Measurements from ENCODE around the gene TTC8.

The TTC8 gene

DNA sequence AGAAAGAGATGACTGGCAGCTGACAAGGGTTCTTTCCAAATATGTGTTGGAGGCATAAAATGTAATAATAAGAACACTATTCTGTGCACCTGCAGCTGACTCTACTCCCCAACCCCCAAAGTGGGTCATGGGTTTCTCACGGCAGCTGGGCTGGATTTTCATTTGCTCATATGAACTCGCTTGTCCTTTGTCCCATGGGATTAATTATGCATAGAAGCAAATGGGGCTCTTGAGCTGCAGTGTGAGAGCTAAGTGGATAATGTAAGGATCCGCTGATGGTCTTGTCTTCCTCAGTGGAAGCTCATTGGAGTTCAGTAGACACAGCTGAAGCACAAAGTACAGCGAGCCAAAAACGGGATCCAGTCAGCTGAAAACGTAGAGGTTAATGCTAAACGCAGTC, 46.3 kb downstream of the TTC8 start:
- no peak for DNase-seq

DNA sequence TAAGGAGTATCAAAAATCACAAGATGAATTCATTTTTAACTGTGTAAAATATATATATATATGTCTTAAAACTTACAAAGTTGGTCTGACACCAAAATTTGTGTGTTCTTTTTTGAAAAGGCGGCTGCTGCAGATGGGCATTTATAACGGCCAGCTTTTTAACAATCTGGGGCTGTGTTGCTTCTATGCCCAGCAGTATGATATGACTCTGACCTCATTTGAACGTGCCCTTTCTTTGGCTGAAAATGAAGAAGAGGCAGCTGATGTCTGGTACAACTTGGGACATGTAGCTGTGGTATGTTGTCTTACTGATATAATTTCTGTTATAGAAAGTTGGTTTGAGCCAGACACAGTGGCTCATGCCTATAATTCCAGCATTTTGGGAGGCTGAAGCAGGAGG, 47.0 kb downstream of the TTC8 start:
- no peak for DNase-seq

DNA sequence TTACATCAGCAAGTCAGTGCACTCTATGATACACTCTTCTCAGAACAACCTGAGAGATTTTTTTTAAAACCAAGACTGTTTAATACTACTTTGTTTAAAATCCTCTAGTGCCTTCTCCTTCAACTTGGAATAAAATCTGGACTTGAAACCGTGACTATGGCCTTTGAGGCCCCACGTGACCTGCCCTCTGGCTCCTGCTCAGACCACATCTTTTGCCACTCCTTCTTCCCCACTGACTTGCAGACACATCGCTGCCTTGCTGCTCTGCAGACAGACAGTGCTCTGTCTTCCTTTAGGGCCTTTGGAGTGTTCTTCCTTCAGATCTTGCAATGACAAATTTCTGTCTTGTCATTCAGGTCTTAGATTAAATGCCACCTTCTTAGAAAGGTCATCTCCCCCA, 48.5 kb downstream of the TTC8 start:
- no peak for DNase-seq

DNA sequence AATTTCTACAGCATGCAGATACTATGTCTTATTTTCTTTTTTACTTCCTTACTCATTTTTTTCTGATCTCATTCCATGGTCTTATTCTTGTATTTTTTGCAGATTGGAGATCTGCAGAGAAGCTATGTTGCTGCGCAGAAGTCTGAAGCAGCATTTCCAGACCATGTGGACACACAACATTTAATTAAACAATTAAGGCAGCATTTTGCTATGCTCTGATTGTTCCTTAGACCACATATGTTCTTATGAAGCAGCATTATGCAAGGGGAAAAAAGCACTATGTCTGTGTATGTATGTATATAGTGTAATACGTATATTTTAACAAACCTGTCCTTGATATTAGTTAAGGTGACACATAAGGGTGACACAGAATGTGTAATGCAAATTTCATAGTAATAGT, 52.7 kb downstream of the TTC8 start:
- DNase-seq: no peak

DNA sequence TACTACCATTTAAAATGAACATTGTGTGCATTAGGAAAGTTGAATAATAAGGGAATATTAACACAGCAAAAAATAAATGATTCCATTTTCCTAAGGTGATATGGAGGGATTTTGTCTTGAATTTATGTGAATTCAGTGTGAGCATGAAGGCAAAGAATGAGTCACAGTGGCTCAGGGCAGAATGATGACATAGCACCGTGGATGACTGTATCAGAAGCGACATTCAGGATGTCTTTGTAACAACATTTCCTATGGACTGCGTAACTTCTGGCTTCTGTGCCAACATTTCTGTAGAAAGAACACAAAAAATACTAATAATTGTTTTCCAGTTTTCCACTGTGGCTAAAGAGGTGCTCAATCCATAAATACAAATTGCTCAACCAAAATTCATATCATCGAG, 54.6 kb downstream of the TTC8 start:
- DNase-seq: peak; percentile 75

DNA sequence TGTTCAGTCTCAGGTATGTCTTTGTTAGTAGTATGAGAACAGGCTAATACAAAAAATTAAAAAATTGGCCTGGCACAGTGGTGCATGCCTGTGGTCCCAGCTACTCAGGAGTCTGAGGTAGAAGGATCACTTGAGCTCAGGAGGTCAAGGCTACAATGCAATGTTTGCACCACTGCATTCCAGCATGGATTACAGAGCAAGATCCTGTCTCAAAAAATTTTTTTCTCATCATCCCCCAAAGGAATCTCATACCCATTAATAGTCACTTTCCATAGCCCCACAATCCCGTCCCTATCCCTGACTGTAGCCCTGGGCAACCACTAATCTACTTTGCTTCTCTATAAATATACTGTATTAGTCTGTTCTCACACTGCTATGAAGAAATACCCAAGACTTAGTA, 57.8 kb downstream of the TTC8 start:
- DNase-seq: peak; percentile 9

DNA sequence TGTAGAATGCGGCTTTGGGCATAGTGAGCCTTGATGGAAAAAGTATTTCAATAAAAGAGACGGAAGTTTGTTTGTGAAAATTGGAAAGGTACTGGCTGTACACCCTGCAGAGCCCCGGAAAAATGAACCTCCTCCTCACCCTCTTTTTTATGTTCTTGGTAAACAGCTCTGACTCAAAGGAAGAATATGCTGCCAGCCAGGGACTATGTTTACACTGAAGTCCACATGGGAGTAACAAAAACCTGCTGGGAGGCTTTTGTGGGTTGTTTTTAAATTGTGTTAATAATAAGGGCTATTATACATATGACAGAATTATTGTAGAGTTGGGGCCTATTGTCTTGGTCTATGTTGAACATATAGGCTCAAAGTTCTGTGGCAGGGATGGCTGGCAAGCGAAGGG, 70.7 kb downstream of the TTC8 start:
- DNase-seq: peak; percentile 9

DNA sequence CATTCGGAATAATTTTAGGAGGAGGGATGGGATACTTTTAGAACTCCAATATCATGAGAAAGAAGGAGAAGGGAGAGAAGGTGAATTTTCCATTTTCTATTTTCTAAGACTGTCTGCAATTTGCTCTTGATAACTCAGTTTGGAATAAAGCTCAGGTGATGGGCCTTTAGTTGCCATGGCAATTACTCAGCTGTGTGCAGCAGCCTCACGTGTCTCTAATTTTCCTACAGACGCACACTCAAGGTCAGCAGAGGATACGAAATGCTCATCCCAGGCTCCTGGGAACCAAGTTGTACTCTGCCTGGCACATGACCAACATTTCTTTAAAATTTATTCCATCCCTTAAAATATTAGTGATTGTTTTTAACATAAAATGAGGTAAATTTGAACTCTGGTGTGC, 76.7 kb downstream of the TTC8 start:
- DNase-seq: no peak

DNA sequence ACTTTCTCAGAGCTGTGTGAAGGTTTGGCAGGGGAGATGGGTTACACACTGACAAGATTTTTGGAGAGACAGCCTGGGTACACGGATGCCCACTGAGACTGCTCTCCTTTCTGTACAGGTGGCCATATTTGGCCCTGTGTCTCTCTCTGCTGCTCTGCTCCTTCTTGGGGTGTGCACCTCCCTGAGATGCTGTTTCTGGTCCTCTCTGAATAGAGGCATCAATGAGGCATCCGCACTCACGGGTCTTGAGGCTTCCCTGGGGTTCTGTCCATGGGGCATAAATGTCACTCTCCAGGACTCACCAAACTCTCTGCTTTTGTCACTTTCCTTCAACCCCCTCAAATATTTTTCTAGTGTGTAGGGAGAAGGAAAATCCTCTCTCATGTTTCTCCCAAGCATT, 77.5 kb downstream of the TTC8 start:
- DNase-seq: no peak

DNA sequence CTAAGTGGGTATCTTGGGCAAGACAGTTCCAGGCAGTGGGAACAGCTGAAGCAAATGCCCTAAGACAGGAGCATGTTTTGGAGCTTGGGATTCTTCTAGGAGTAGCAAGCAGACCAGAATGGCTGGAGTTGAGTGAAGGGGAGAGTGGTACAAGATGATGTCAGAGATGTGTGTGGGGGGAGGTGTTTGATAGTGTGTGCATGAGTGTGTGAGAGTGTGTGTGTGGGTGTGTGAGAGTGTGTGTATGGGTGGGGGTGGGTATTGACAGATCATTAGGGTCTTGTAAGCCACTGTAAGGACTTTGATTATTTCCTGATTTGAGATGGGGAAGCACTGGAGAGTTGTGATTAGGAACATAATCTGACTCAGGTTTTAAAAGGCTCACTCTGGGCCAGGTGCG, 78.4 kb downstream of the TTC8 start:
- no peak for DNase-seq

DNA sequence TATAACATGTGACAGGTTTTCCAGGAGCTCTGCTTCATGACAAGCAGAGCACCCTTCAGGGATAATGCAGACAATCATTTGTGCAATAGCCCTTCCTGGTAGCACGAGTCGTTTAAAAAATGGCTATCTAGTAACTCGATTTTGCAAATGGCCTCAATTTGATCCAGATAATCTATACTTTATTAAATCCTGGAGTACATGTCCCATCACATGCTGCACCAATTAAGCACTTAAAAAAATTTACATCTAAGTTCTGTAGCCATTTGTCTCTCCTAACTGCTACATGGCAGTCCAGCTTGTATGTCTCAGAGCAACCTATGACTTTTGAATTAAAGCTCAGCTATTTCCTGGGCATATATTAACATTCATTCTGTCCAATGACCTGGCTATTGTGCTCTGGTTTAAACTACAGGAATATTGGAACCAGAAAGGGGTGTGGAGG, 79.8 kb downstream of the TTC8 start:
- DNase-seq: no peak

DNA sequence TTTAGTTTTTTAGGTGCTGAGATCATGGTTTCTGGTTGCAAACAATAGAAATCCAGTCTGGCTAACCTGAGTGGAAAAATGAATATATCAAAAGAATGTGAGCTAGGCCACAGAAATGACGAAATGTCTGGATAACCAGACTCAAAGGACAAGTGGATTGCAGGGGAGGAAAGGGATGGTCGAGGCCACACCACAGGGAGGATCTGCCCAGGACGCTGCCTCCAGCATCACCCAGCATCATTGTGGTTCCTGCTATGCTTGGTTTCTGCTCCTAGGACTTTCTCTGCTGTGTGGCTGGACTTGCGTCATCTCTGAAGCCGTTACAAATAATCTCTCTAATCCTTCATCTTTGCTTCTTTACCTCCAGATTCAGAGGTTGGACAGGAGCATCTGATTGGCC, 80.4 kb downstream of the TTC8 start:
- peak; percentile 81 for DNase-seq

DNA sequence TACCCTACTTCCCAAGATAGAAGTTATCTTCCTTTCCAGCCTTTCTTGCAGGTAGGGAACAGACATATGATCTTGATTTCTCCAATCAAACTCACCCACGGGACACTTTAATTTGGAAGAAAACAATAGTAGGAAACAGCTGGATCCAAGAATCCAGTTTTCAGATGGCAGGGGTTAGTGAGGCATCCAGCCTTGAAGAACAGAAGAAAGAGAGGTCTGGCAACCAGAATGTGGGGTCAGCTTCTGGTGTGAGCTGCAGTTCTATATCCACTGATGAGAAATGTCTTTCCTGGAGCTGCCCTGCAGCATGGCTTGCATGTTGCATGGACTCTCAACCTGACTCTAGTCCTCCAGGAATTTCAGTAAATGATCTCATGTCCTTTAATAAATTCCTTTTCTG, 83.8 kb downstream of the TTC8 start:
- DNase-seq: no peak

DNA sequence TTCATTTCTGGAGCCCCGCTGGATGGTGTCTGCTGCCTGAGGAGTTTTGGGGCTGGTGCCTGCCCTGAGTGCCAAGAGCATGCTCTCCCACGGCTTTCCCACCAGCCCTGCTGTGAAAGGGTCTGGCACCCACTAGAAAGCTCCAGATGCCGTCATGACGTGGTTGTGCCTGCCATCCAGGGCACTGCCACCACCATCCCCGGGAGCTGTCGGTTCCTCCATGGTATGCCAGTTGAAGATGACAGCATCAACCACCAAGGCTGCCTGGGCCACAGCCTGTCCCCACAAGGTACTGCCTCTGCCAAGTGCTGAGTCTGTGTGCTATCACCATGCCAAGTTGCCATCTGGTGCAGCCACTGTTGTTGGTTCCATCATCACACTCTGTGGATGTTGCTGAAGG, 85.9 kb downstream of the TTC8 start:
- no peak for DNase-seq

DNA sequence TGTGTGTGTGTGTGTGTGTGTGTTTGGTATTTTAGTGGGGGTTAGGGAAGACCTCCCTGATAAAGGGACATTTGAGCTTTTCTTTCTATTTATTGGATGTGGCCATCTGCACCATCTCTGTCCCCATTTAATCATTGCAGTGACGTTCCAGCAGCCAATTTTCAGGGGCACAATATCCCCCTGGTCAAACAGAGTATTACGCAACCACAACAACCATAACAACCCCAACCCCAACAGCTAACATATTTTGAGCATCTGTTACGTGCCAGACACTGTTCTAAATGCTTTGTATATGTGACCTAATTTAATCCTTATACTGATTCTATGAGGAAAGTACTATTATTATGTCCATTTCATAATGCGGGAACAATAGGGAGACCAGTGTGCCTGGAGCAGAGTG, 87.4 kb downstream of the TTC8 start:
- DNase-seq: no peak

DNA sequence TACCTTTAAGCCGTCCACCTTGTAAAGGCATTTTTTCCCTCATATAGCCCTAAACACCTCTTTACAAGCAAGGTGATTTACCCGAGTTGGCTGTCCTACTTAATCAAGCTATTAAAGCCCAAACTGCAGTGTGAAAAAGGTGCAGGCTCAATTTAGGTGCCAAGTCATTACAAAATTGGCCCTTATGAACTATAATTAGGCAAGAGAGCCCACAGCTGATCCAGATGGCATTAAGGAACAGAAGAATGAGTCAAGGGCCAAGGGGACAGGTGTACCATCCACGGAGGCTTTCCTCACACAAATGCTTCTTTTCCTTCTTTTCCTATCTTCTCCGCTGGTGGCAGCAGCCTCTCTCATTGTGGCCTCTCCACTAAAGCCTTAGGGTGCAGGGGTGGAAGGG, 90.5 kb downstream of the TTC8 start:
- DNase-seq: no peak

DNA sequence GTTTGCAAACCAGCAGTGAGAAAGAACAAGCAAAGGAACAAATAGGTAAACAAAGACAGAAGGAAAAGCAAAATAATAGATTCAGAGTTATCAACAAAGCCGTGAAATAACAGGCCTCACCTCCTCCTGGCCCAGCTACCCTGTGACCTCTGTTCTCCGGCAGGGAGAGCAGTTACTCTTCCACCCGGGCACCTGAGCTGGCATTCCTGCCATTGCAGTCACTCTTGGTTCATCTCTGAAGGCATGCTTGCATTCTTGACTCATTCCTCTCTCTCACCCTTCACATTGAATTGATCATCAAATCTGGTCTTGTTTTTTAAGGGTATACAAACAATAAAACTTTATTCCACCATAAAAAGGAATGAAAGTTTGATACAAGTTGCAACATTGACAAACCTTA, 95.1 kb downstream of the TTC8 start:
- no peak for DNase-seq

All from fibroblast of upper back skin (primary cell).